ENCODE data around the gene PDSS1. TPM values are rescaled to one million over a fixed set of nuclear protein-coding genes. Genes with fewer than 3 reads are reported as not detected.
"Not testable (repeated sequence)": the region's sequence is repeated elsewhere in the genome, so short reads cannot be mapped to it uniquely, and the experiment has no call there.

PDSS1 gene
- total RNA-seq, 4 donors from 2014 or later = 2.4 to 15.7 (median 6.6) TPM

GRCh38 chr10:26662864-26663263 lies 34.6 kb upstream of the PDSS1 start:
- H3K27me3 ChIP-seq = no peaks in the 10 kb centered on the region
- 71 to 85% methylated on average over 2 of the region's 2 CpGs for WGBS, 2 donors
- no peak overlapping the region for H3K4me3 ChIP-seq
- peaks cover 0 to 3% (median 0%) of the 10 kb centered on the region in 4 donors for H3K9me3 ChIP-seq
- no peaks in the 10 kb centered on the region for H3K4me1 ChIP-seq
- TF ChIP-seq POLR2A (IDR thresholded peaks at IDR 0.05) = no peak
- TF ChIP-seq EP300 (IDR thresholded peaks at IDR 0.05) = no peak
- no peak for TF ChIP-seq CTCF (IDR thresholded peaks at IDR 0.05)
- no peak overlapping the region for H3K27ac ChIP-seq
- DNase-seq (ENCODE audit: low spot score in 2 of 2) = no peak
- H3K36me3 ChIP-seq = no peaks in the 10 kb centered on the region

- Histone ChIP-seq H3K4me3 (no peak overlapping the region), H3K27ac (no peak overlapping the region), H3K27me3 (no peaks in the 10 kb centered on the region), H3K4me1 (no peaks in the 10 kb centered on the region), H3K9me3 (no peaks in the 10 kb centered on the region), H3K36me3 (no peaks in the 10 kb centered on the region)
- 71 to 72% methylated on average over 7 of the region's 7 CpGs for WGBS, 2 donors
- no peak for DNase-seq (ENCODE audit: low spot score in 2 of 2)
- TF ChIP-seq CTCF (IDR thresholded peaks at IDR 0.05) (no peak), EP300 (IDR thresholded peaks at IDR 0.05) (no peak), POLR2A (IDR thresholded peaks at IDR 0.05) (no peak)
These were observed 32.1 kb upstream of the PDSS1 start for GRCh38 chr10:26665080-26666048.

- Histone ChIP-seq H3K4me3 (no peak overlapping the region), H3K27me3 (no peaks in the 10 kb centered on the region), H3K4me1 (no peaks in the 10 kb centered on the region), H3K9me3 (no peaks in the 10 kb centered on the region), H3K27ac (no peak overlapping the region), H3K36me3 (no peaks in the 10 kb centered on the region)
- TF ChIP-seq CTCF (IDR thresholded peaks at IDR 0.05) = no peak
- no peak for DNase-seq (ENCODE audit: low spot score in 2 of 2)
- 98 to 100% methylated on average over 1 of the region's 1 CpG for WGBS, 2 donors
These were observed 21.6 kb upstream of the PDSS1 start for GRCh38 chr10:26675873-26676257.

- no peak for TF ChIP-seq EP300 (IDR thresholded peaks at IDR 0.05)
- TF ChIP-seq CTCF (IDR thresholded peaks at IDR 0.05) = no peak
- TF ChIP-seq POLR2A (IDR thresholded peaks at IDR 0.05) = no peak
- Histone ChIP-seq H3K27me3 (no peaks in the 10 kb centered on the region), H3K4me1 (no peaks in the 10 kb centered on the region), H3K9me3 (no peaks in the 10 kb centered on the region), H3K36me3 (no peaks in the 10 kb centered on the region), H3K4me3 (no peak overlapping the region), H3K27ac (no peak overlapping the region)
- DNase-seq (ENCODE audit: low spot score in 2 of 2) = no peak
These were observed 17.9 kb upstream of the PDSS1 start for GRCh38 chr10:26679588-26679987.

- Histone ChIP-seq H3K4me1 (no peaks in the 10 kb centered on the region), H3K4me3 (no peak overlapping the region), H3K9me3 (no peaks in the 10 kb centered on the region), H3K27me3 (peaks cover 0 to 3% of the 10 kb centered on the region in 2 donors), H3K27ac (no peak overlapping the region), H3K36me3 (no peaks in the 10 kb centered on the region)
- no peak for DNase-seq (ENCODE audit: low spot score in 2 of 2)
- 65 to 73% methylated on average over 1 of the region's 1 CpG for WGBS, 2 donors
- TF ChIP-seq CTCF (IDR thresholded peaks at IDR 0.05) (no peak), EP300 (IDR thresholded peaks at IDR 0.05) (no peak), POLR2A (IDR thresholded peaks at IDR 0.05) (no peak)
These were observed 16.4 kb upstream of the PDSS1 start for GRCh38 chr10:26681076-26681475.

- H3K4me1 ChIP-seq; H3K36me3 ChIP-seq; H3K27ac ChIP-seq; H3K27me3 ChIP-seq; H3K4me3 ChIP-seq; H3K9me3 ChIP-seq; DNase-seq (ENCODE audit: low spot score in 2 of 2): not testable (repeated sequence)
- 24 to 30% methylated on average over 3 of the region's 3 CpGs for WGBS, 2 donors
These were observed 15.5 kb upstream of the PDSS1 start for GRCh38 chr10:26681971-26682370.

All from tibial nerve (tissue), 4 donors.